ENCODE data around the gene CTCF.

The CTCF gene

DNA sequence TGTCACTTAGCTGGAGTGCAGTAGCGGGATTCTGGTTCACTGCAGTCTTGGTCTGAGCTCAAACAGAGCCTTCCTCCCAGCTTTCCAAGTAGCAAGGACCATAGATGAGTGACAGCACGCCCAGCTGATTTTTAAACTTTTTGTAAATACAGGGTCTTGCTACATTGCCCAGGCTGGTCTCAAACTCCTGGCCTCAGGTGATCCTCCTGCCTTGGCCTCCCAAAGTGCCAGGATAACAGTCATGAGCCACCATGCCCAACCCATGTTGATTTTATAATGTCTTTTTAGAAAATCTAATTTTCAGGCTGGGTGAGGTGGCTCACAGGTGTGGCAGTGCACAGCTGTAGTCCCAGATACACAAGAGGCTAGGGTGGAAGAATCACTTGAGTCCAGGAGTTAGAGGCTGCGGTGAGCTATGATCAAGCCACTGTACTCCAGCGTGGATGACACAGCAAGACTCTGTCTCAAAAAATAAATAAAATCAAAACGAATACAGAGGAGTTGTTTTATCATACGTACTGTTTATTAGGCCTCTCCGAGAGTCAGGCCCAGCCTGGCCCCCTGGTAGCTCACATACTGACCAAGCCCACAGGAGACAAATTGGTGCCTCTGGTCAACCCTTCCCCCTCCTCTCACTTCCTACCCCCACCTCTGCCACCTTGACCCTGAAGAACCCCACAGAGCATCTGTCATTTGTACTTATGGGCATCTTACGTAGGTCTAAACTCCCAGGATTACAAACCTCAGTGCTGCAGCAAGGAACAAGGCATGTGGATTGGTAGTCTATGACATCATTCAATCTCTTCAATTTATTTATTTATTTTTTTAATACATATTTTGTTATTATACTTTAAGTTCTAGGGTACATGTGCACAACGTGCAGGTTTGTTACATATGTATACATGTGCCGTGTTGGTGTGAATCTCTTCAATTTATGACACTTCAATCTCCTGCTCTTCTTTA is 117.9 kb downstream of the CTCF start:
- no peak for DNase-seq (ENCODE audit: low read depth, low spot score)

DNA sequence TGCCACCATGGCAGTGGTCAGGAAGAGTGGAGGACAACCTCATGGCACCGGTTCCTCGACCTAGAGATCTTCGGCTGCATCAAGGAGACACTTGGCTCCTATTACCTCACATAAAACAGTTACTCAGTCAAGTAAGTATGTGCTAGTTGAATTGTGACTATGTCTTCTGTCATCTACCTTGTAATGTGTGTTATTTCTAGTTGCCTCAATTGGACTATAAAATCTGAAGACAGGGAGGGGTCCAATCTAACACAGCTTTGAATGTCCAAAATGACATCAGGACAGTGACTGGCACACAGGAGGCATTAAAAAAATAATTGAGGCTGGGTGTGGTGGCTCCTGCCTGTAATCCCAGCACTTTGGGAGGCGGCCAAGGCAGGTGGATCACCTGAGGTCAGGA is 121.4 kb downstream of the CTCF start:
- DNase-seq (ENCODE audit: low read depth, low spot score), result no peak

DNA sequence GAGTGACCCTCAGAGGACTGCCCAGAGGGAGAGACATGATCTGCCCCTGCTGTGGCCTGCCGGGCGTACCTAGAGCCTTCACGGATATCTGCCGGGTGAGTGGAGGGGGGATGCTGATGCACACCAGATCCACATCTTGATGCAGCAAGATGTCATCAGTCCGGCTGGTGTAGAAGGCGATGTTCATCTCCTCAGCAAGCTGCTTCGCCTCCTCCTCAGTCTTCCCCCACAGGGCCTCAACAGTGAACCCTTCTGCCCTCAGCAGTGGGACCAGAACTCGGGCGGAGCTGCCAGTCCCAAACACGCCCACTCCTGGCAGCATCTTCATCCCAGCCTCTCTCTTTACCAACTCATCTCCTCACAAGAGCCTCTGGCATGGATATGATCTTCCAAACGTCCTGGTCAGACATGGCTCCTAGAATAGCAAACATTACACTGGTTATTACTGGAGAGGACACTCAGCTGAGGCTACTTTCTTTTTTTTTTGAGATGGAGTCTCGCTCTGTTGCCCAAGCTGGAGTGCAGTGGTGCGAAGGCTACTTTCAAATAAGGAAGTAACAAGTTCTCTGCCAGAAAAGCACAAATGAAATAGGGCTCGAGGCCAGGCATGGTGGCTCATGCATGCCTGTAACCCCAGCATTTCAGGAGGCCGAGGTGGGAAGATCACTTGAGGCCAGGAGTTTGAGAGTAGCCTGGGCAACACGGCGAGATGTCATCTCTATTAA is 123.2 kb downstream of the CTCF start:
- no peak for DNase-seq (ENCODE audit: low read depth, low spot score)

Data from brain pericyte (primary cell).